Neural progenitor cell (in vitro differentiated cells): ENCODE data around the gene GOLGA6A.

Source experiments
- EZH2phosphoT487 ChIP-seq: fragments of 200-600 bp; sonication (generic); IDR thresholded peaks from 2 replicates; pipeline ENCODE4 v1.6.1; 2017; ENCODE audit warnings: antibody characterized with exemption
- TF ChIP-seq, protein P1 (sequence below): fragments of 200-600 bp; sonication (generic); IDR thresholded peaks from 2 replicates; pipeline ENCODE4 v1.5.1; 2017; ENCODE audit warnings: antibody characterized with exemption, mild to moderate bottlenecking

DNA sequence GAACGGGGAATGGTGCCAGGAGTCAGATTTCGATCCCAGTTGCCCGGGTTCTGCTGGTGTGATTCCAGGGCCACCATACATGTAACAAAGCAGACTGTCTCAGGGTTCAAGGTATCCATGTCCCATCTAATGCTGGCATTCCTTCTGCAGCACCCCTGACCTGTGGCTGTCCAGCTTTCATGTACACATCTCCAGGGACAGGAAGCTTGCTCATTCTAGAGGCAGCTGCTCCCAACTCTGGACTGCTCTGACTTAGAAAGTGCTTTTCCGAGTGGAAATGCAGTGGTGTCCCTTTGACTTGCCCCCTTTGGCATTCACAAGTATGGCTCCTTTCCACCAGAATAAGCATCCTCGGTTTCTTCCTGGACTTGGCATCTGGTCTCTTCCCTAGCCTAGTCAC is 56.9 kb downstream of the GOLGA6A start:
- TF ChIP-seq, protein P1, sequence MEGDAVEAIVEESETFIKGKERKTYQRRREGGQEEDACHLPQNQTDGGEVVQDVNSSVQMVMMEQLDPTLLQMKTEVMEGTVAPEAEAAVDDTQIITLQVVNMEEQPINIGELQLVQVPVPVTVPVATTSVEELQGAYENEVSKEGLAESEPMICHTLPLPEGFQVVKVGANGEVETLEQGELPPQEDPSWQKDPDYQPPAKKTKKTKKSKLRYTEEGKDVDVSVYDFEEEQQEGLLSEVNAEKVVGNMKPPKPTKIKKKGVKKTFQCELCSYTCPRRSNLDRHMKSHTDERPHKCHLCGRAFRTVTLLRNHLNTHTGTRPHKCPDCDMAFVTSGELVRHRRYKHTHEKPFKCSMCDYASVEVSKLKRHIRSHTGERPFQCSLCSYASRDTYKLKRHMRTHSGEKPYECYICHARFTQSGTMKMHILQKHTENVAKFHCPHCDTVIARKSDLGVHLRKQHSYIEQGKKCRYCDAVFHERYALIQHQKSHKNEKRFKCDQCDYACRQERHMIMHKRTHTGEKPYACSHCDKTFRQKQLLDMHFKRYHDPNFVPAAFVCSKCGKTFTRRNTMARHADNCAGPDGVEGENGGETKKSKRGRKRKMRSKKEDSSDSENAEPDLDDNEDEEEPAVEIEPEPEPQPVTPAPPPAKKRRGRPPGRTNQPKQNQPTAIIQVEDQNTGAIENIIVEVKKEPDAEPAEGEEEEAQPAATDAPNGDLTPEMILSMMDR, result no peak
- no peak for TF ChIP-seq EZH2phosphoT487
